Measurements from ENCODE around the gene PRLH. TPM values are rescaled to one million over a fixed set of nuclear protein-coding genes. Genes with fewer than 3 reads are reported as not detected.
"Not testable (repeated sequence)": the region's sequence is repeated elsewhere in the genome, so short reads cannot be mapped to it uniquely, and the experiment has no call there.

Gene PRLH
- polyA plus RNA-seq, 2 donors = not detected

- 36 to 40% methylated on average over 16 of the region's 16 CpGs for WGBS, 2 donors
- peaks cover 7 to 14% of the 10 kb centered on the region in 2 donors for H3K4me1 ChIP-seq (ENCODE audit: control insufficient read depth in 2 of 2, insufficient read depth in 2 of 2, low read length in 1 of 2)
Measured at GRCh38 chr2:237590272-237591140, 24.1 kb downstream of the PRLH start, which contains the start of gene RAB17. Gene RAB17, minus strand, starts transcription at chr2:237590734. Its CDS starts 4,580 bp downstream, at chr2:237586154.

GRCh38 chr2:237591141-237591881, 24.9 kb downstream of the PRLH start:
- peak overlapping the region; percentile 78 to 89 for H3K27ac ChIP-seq (ENCODE audit: low read depth in 2 of 2, low read length in 1 of 2)
- 50 to 51% methylated on average over 19 of the region's 19 CpGs for WGBS, 2 donors
- no peaks in the 10 kb centered on the region for H3K36me3 ChIP-seq (ENCODE audit: control insufficient read depth in 2 of 2, insufficient read depth in 2 of 2, low read length in 1 of 2)
- H3K27me3 ChIP-seq (ENCODE audit: control insufficient read depth in 1 of 2, insufficient read depth in 2 of 2, low read length in 2 of 2) = no peaks in the 10 kb centered on the region
- H3K4me3 ChIP-seq (ENCODE audit: low read depth in 1 of 2, low read length in 2 of 2) = peak overlapping the region; percentile 4 to 42
- H3K9me3 ChIP-seq (ENCODE audit: control insufficient read depth in 2 of 2, insufficient read depth in 1 of 2, low read depth in 1 of 2, low read length in 1 of 2) = no peaks in the 10 kb centered on the region
- H3K4me1 ChIP-seq (ENCODE audit: control insufficient read depth in 2 of 2, insufficient read depth in 2 of 2, low read length in 1 of 2) = peaks cover 7 to 14% of the 10 kb centered on the region in 2 donors

More at GRCh38 chr2:237590272-237591140, 24.1 kb downstream of the PRLH start, which contains the start of gene RAB17:
- Histone ChIP-seq H3K27ac (ENCODE audit: low read depth in 2 of 2, low read length in 1 of 2) (peak within 1 kb of the TSS; percentile 78 to 89), H3K9me3 (ENCODE audit: control insufficient read depth in 2 of 2, insufficient read depth in 1 of 2, low read depth in 1 of 2, low read length in 1 of 2) (no peaks in the 10 kb centered on the region), H3K4me3 (ENCODE audit: low read depth in 1 of 2, low read length in 2 of 2) (peak within 1 kb of the TSS; percentile 40 to 42), H3K36me3 (ENCODE audit: control insufficient read depth in 2 of 2, insufficient read depth in 2 of 2, low read length in 1 of 2) (no peaks in the 10 kb centered on the region), H3K27me3 (ENCODE audit: control insufficient read depth in 1 of 2, insufficient read depth in 2 of 2, low read length in 2 of 2) (no peaks in the 10 kb centered on the region)

GRCh38 chr2:237592425-237592980, 26.1 kb downstream of the PRLH start:
- H3K4me1 ChIP-seq (ENCODE audit: control insufficient read depth in 2 of 2, insufficient read depth in 2 of 2, low read length in 1 of 2) = peaks cover 7 to 14% of the 10 kb centered on the region in 2 donors
- 92 to 96% methylated on average over 18 of the region's 18 CpGs for WGBS, 2 donors
- H3K27ac ChIP-seq (ENCODE audit: low read depth in 2 of 2, low read length in 1 of 2) = no peak overlapping the region

GRCh38 chr2:237593036-237593435, 26.7 kb downstream of the PRLH start:
- no peak overlapping the region for H3K27ac ChIP-seq (ENCODE audit: low read depth in 2 of 2, low read length in 1 of 2)
- 90 to 95% methylated on average over 10 of the region's 10 CpGs for WGBS, 2 donors
- H3K4me3 ChIP-seq (ENCODE audit: low read depth in 1 of 2, low read length in 2 of 2) = no peak overlapping the region
- peaks cover 7 to 14% of the 10 kb centered on the region in 2 donors for H3K4me1 ChIP-seq (ENCODE audit: control insufficient read depth in 2 of 2, insufficient read depth in 2 of 2, low read length in 1 of 2)
- no peaks in the 10 kb centered on the region for H3K9me3 ChIP-seq (ENCODE audit: control insufficient read depth in 2 of 2, insufficient read depth in 1 of 2, low read depth in 1 of 2, low read length in 1 of 2)
- no peaks in the 10 kb centered on the region for H3K27me3 ChIP-seq (ENCODE audit: control insufficient read depth in 1 of 2, insufficient read depth in 2 of 2, low read length in 2 of 2)
- H3K36me3 ChIP-seq (ENCODE audit: control insufficient read depth in 2 of 2, insufficient read depth in 2 of 2, low read length in 1 of 2) = no peaks in the 10 kb centered on the region

More at GRCh38 chr2:237592425-237592980, 26.1 kb downstream of the PRLH start:
- Histone ChIP-seq H3K4me3 (ENCODE audit: low read depth in 1 of 2, low read length in 2 of 2) (no peak overlapping the region), H3K9me3 (ENCODE audit: control insufficient read depth in 2 of 2, insufficient read depth in 1 of 2, low read depth in 1 of 2, low read length in 1 of 2) (no peaks in the 10 kb centered on the region), H3K27me3 (ENCODE audit: control insufficient read depth in 1 of 2, insufficient read depth in 2 of 2, low read length in 2 of 2) (no peaks in the 10 kb centered on the region), H3K36me3 (ENCODE audit: control insufficient read depth in 2 of 2, insufficient read depth in 2 of 2, low read length in 1 of 2) (no peaks in the 10 kb centered on the region)

GRCh38 chr2:237593596-237594320, 27.4 kb downstream of the PRLH start:
- peak overlapping the region in 1 of 2 donors; percentile 47 for H3K27ac ChIP-seq (ENCODE audit: low read depth in 2 of 2, low read length in 1 of 2)
- H3K4me3 ChIP-seq (ENCODE audit: low read depth in 1 of 2, low read length in 2 of 2) = no peak overlapping the region
- H3K36me3 ChIP-seq (ENCODE audit: control insufficient read depth in 2 of 2, insufficient read depth in 2 of 2, low read length in 1 of 2) = no peaks in the 10 kb centered on the region
- 82 to 84% methylated on average over 17 of the region's 17 CpGs for WGBS, 2 donors
- peaks cover 7 to 18% of the 10 kb centered on the region in 2 donors for H3K4me1 ChIP-seq (ENCODE audit: control insufficient read depth in 2 of 2, insufficient read depth in 2 of 2, low read length in 1 of 2)
- H3K27me3 ChIP-seq (ENCODE audit: control insufficient read depth in 1 of 2, insufficient read depth in 2 of 2, low read length in 2 of 2) = no peaks in the 10 kb centered on the region
- H3K9me3 ChIP-seq (ENCODE audit: control insufficient read depth in 2 of 2, insufficient read depth in 1 of 2, low read depth in 1 of 2, low read length in 1 of 2) = no peaks in the 10 kb centered on the region

- peak overlapping the region; percentile 52 to 60 for H3K27ac ChIP-seq (ENCODE audit: low read depth in 2 of 2, low read length in 1 of 2)
- peaks cover 7 to 18% of the 10 kb centered on the region in 2 donors for H3K4me1 ChIP-seq (ENCODE audit: control insufficient read depth in 2 of 2, insufficient read depth in 2 of 2, low read length in 1 of 2)
- no peak overlapping the region for H3K4me3 ChIP-seq (ENCODE audit: low read depth in 1 of 2, low read length in 2 of 2)
- H3K27me3 ChIP-seq (ENCODE audit: control insufficient read depth in 1 of 2, insufficient read depth in 2 of 2, low read length in 2 of 2) = no peaks in the 10 kb centered on the region
- WGBS, 2 donors = 47 to 57% methylated on average over 5 of the region's 5 CpGs
- H3K9me3 ChIP-seq (ENCODE audit: control insufficient read depth in 2 of 2, insufficient read depth in 1 of 2, low read depth in 1 of 2, low read length in 1 of 2) = no peaks in the 10 kb centered on the region
- no peaks in the 10 kb centered on the region for H3K36me3 ChIP-seq (ENCODE audit: control insufficient read depth in 2 of 2, insufficient read depth in 2 of 2, low read length in 1 of 2)
Measured at GRCh38 chr2:237594514-237594871, 28.1 kb downstream of the PRLH start.

- not testable (repeated sequence) for H3K27ac ChIP-seq (ENCODE audit: low read depth in 2 of 2, low read length in 1 of 2)
- WGBS, 2 donors = 94 to 95% methylated on average over 4 to 5 of the region's 5 CpGs
Measured at GRCh38 chr2:237595829-237596519, 29.6 kb downstream of the PRLH start.

GRCh38 chr2:237596520-237597195, 30.3 kb downstream of the PRLH start:
- no peak overlapping the region for H3K27ac ChIP-seq (ENCODE audit: low read depth in 2 of 2, low read length in 1 of 2)
- no peak overlapping the region for H3K4me3 ChIP-seq (ENCODE audit: low read depth in 1 of 2, low read length in 2 of 2)
- H3K4me1 ChIP-seq (ENCODE audit: control insufficient read depth in 2 of 2, insufficient read depth in 2 of 2, low read length in 1 of 2) = peaks cover 3 to 6% of the 10 kb centered on the region in 2 donors
- H3K27me3 ChIP-seq (ENCODE audit: control insufficient read depth in 1 of 2, insufficient read depth in 2 of 2, low read length in 2 of 2) = no peaks in the 10 kb centered on the region
- H3K9me3 ChIP-seq (ENCODE audit: control insufficient read depth in 2 of 2, insufficient read depth in 1 of 2, low read depth in 1 of 2, low read length in 1 of 2) = no peaks in the 10 kb centered on the region
- no peaks in the 10 kb centered on the region for H3K36me3 ChIP-seq (ENCODE audit: control insufficient read depth in 2 of 2, insufficient read depth in 2 of 2, low read length in 1 of 2)
- whole genome bisulfite sequencing, 2 donors = 83 to 84% methylated on average over 13 of the region's 13 CpGs

More at GRCh38 chr2:237595829-237596519, 29.6 kb downstream of the PRLH start:
- H3K4me3 ChIP-seq (ENCODE audit: low read depth in 1 of 2, low read length in 2 of 2); H3K9me3 ChIP-seq (ENCODE audit: control insufficient read depth in 2 of 2, insufficient read depth in 1 of 2, low read depth in 1 of 2, low read length in 1 of 2); H3K36me3 ChIP-seq (ENCODE audit: control insufficient read depth in 2 of 2, insufficient read depth in 2 of 2, low read length in 1 of 2); H3K27me3 ChIP-seq (ENCODE audit: control insufficient read depth in 1 of 2, insufficient read depth in 2 of 2, low read length in 2 of 2): not testable (repeated sequence)
- H3K4me1 ChIP-seq (ENCODE audit: control insufficient read depth in 2 of 2, insufficient read depth in 2 of 2, low read length in 1 of 2) = peaks cover 8 to 12% of the 10 kb centered on the region in 2 donors

All from esophagus (tissue), 2 donors.